Stimulated activated naive CD8-positive, alpha-beta T cell treated with anti-CD3 and anti-CD28 coated beads, Interleukin-15, Interleukin-2, amounts not matched to agents 100 ng/mL and 50 ng/mL, for 24 hours (primary cell): ENCODE data around the gene ABCA7.
A peak's percentile ranks its signal among the peaks of the same experiment; 100 is the strongest.

Experiments
- H3K27ac Mint-ChIP-seq: one replicate; pipeline ENCODE4 v1.8.0; 2021; ENCODE audit warnings: mild to moderate bottlenecking, mixed read lengths
- H3K27me3 Mint-ChIP-seq: one replicate; pipeline ENCODE4 v1.8.0; 2021; ENCODE audit warnings: mixed read lengths
- H3K36me3 Mint-ChIP-seq: one replicate; pipeline ENCODE4 v1.8.0; 2021; ENCODE audit warnings: low read depth, mixed read lengths
- H3K4me1 Mint-ChIP-seq: one replicate; pipeline ENCODE4 v1.8.0; 2021; ENCODE audit warnings: low read depth, mixed read lengths
- H3K4me3 Mint-ChIP-seq: one replicate; pipeline ENCODE4 v1.8.0; 2021; ENCODE audit warnings: mild to moderate bottlenecking, mixed read lengths
- H3K9me3 Mint-ChIP-seq: one replicate; pipeline ENCODE4 v1.8.0; 2021; ENCODE audit warnings: mixed read lengths

ABCA7 gene

DNA sequence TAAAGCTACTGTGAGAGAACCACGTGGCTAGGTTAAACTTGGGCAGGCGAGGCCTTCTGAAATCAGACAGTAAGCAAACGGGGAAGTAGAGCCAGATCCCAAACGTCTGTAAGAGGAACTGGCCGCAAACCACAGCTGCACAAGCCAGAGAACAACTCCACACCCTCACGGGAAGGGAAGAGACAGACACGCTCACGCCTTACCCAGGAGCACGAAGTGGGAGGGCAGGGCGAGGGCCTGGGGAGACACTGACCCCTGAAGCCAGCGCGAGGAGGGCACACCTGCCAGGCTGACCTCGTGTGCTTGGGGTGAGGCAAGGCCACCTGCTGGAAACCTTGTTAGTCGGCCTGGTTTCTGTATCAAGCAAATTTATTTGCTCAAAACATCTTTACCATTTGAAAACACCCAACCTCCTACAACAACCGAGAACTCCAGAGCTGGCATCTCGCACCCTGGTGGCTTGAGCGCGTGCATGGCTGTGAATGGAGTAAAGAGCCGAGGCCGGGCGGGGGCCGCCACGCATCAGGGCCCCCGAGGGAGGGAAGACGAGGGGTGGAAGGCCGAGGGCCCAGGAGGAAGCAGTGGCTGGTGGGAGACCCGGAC, 48.0 kb downstream of the ABCA7 start:
- Mint-ChIP-seq H3K4me3 (peak overlapping the region; percentile 28), H3K27ac (peak overlapping the region; percentile 88), H3K36me3 (peaks cover 30% of the 10 kb centered on the region), H3K9me3 (no peaks in the 10 kb centered on the region), H3K27me3 (no peaks in the 10 kb centered on the region), H3K4me1 (peaks cover 63% of the 10 kb centered on the region)

DNA sequence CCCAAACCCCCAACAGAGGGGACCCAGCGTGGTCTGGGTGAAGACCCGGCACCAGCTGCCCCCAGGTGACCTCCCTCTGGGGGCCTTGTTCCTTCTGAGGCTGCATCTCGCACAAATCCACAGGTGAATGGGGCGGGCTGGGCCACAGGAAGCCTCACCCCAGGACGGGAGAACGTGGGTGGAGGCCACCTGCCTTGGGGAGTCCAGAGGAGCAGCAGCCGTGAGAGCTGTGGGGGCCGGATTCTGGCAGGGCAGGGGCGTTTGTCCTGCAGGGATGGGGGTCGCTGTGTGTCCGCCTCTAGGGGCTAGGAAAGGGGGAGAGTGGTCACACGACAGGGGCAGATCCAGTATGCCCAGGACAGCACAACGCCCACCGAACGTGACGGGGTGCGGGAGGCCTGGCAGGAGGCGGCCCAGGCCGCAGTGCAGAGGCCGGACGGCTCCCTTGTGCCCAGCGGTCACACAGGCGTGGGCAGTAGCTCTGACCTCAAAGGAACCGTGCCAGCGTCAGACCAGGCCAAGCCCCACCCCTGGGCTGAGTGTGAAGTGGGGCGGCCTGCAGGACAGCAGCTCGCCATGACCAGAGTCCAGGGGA, 48.6 kb downstream of the ABCA7 start:
- peak overlapping the region; percentile 88 for H3K27ac Mint-ChIP-seq
- H3K36me3 Mint-ChIP-seq, result peaks cover 28% of the 10 kb centered on the region
- peaks cover 68% of the 10 kb centered on the region for H3K4me1 Mint-ChIP-seq
- no peaks in the 10 kb centered on the region for H3K27me3 Mint-ChIP-seq
- H3K4me3 Mint-ChIP-seq, result no peak overlapping the region
- no peaks in the 10 kb centered on the region for H3K9me3 Mint-ChIP-seq

DNA sequence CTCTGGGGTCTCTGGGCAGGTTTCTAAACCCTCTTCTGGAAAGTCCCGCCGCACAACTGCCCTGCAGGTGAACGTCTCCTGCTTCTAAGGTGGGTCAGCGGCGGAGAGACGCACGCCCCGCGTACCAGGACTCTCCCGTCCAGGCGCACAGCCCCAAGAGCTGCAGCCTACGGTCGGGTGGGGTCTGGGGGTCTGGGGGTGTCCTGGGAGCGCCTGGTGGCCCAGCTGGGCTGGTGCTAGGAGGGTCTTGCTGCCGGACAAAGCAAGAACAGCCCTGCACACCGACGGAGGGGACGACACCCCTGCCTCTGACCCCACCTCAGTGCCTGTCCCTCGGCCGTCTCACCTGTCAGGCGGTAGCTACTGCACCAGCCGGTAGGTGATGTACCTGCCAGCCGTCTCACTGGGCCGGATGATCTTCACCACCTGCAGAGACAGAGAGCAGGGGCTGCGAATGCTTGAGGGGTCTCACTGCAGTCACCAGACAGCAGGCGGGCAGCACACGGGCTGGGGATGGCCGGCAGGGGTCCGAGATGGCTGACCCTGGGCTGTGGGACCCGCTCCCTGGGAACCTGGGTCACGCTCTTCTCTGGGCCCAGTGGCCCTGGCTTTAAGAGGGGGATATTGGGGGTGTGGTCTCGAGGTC, 49.3 kb downstream of the ABCA7 start:
- Mint-ChIP-seq H3K4me3 (no peak overlapping the region), H3K27ac (no peak overlapping the region), H3K9me3 (no peaks in the 10 kb centered on the region), H3K27me3 (no peaks in the 10 kb centered on the region), H3K4me1 (peaks cover 69% of the 10 kb centered on the region), H3K36me3 (peaks cover 22% of the 10 kb centered on the region)

DNA sequence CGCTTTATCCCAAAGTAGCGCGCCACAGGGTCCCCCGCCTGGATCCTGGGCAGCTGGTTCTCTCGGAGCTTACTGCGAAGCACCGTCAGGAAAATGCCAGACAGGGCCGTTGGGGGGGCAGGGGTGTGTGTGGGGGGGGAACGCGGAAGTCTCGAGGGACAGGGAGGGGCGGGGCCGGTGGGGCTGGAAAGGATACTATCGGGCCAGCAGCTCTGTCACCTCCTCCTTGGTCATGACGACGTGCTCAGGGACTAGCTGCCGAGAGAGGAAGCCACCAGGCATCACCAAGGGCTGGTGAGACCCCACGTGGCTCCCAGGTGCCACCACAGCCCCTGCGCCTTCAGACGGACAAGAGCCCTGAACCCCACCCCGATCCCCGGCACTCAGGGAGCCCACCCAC, 50.0 kb downstream of the ABCA7 start:
- H3K27me3 Mint-ChIP-seq, result no peaks in the 10 kb centered on the region
- no peaks in the 10 kb centered on the region for H3K9me3 Mint-ChIP-seq
- no peak overlapping the region for H3K27ac Mint-ChIP-seq
- peaks cover 17% of the 10 kb centered on the region for H3K36me3 Mint-ChIP-seq
- H3K4me3 Mint-ChIP-seq, result no peak overlapping the region
- peaks cover 68% of the 10 kb centered on the region for H3K4me1 Mint-ChIP-seq

DNA sequence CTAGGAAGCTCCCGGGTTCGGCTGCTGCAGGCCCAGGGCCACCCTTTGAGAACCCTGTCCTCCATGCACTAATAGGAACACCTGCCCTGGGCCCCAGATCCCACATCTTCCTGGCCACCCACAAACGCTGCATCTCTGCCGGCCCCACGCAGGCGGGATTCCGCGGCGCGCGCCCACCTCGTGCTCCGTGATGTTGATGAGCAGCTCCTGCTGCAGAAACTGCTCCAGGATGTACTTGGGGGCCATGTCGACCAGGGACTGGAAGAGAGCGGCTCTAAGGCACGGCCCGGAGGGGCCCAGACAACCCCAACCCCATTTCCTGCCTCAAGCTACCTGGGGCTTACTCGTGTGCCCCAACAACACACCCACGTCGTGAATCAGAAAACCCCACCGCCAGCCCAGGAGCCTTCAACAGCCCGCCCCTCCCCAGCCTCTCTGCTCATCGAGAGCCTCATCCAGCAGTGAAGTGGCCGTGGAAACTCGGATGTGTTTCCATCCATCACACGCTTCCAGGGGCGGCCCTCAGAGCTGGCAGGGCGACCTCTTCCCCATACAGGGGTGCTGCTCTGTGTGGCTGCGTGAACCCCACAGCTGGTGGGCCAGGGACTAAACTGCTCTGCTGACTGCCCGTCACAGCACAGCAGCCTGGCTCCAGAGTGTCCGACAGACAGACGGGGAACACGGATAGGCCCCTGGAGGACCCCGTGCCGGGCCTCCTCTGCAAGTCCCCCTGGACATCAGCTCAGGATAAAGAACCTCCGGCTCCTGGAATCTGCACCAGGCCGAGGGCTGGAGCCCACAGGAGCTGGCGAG, 51.0 kb downstream of the ABCA7 start:
- peak overlapping the region; percentile 41 for H3K4me3 Mint-ChIP-seq
- peaks cover 72% of the 10 kb centered on the region for H3K4me1 Mint-ChIP-seq
- peak overlapping the region; percentile 21 for H3K27ac Mint-ChIP-seq
- H3K9me3 Mint-ChIP-seq, result no peaks in the 10 kb centered on the region
- no peaks in the 10 kb centered on the region for H3K27me3 Mint-ChIP-seq
- H3K36me3 Mint-ChIP-seq, result peaks cover 9% of the 10 kb centered on the region

DNA sequence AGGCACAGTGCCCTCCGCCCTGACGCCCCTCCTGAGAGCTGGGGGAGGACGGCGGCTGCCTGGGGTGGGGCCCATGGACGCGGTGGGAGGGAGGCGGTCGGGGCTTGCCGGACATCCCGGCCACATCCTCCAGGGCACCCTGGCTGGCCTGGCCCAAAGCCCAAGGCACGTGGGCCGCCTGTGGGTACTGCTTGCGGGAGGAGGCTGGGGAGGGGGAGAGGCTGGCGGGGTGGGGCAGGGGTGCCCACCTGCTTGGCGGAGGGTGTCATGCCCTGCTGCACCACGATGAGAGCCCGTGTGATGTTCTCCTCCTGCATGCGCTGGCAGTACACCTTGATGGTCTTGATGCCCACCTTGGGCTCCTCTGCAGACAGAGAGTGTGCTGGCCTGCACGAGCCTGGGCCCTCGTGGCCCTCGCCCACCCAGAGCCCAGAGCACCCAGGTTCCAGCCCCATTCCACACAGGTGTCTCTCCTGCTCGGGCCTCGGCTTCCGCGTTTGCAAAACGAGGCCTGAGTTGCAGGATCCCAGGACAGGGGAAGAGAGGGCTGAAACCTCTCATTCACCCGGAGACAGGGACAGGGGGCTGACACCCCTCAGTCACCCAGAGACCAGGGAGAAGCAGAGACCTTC, 51.8 kb downstream of the ABCA7 start:
- Mint-ChIP-seq H3K4me3 (no peak overlapping the region), H3K36me3 (peaks cover 9% of the 10 kb centered on the region), H3K27ac (no peak overlapping the region), H3K27me3 (no peaks in the 10 kb centered on the region), H3K9me3 (no peaks in the 10 kb centered on the region), H3K4me1 (peaks cover 73% of the 10 kb centered on the region)

DNA sequence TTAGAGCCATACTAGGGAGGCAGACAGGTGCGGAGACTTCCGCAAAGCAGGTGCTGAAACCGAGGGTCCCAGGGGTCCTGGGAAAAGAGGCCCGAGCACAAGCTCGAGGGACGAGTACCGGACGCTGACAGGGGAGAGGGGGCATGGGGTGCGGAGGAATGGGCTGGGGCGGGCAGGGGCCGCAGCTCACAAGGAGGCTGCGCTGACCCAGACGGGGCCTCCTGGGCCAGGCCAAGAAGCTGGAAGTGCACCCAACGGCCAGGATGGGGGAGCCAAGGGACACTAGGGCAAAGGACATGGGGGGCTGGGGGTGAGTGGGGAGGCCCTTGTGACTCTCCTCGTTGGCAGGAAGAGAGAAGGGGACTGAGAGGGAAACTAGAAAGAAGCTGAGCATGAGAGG, 53.4 kb downstream of the ABCA7 start:
- H3K4me3 Mint-ChIP-seq, result peak overlapping the region; percentile 93

DNA sequence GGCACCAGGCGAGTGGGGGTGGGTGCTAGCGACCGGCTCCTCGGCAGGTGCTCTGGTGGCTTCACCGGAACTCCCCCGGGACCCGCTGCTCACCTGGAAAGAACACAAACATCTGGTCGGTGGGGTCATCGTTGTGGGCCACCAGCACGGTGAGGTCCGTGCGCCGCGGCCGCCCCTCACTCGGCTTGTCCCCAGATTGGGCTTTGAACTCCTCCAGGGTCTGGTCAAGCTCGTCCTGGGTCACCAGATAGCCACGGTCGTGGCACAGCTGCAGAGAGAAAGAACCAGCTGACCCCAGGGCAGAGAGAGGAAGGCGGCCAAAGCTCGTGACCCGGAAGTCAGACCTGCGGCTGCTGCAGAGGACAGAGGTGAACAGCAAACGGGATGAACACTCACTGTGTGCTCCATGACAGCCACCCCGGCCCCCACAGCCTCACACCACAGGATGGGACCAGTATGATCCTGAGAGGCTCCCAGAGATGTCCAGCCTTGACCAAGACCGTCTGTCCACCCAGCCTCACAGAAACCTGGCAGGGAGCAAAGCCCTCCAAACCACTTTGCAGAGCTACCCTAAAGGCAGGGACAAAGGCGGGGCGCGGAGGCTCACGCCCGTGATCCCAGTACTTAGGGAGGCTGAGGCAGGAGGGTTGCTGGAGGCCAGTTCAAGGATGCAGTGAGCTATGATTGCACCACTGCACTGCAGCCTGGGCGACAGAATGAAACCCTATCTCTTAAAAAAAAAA, 54.1 kb downstream of the ABCA7 start:
- peaks cover 61% of the 10 kb centered on the region for H3K4me1 Mint-ChIP-seq
- no peaks in the 10 kb centered on the region for H3K9me3 Mint-ChIP-seq
- no peaks in the 10 kb centered on the region for H3K27me3 Mint-ChIP-seq

More for the DNA sequence above, 53.4 kb downstream of the ABCA7 start:
- Mint-ChIP-seq H3K36me3 (no peaks in the 10 kb centered on the region), H3K27me3 (no peaks in the 10 kb centered on the region), H3K27ac (peak overlapping the region; percentile 76), H3K4me1 (peaks cover 60% of the 10 kb centered on the region), H3K9me3 (no peaks in the 10 kb centered on the region)

DNA sequence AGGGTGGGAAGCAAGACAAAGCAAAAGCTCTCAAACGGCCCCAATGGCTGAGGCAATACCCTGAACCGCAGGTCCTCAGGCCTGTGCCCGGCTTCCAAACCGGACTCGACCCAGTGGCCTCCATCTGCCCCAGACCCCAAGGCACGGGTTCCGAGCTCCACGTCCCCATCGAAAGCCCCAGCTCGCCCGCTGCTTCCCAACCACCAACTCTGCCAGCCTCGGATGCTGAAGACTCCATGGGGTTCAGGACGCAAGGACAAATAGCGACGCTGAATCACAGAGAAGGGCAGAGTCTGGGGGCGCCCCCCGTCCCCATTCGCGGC, 54.7 kb downstream of the ABCA7 start:
- Mint-ChIP-seq H3K9me3 (no peaks in the 10 kb centered on the region), H3K4me3 (peak overlapping the region; percentile 93), H3K36me3 (no peaks in the 10 kb centered on the region), H3K27ac (peak overlapping the region; percentile 93), H3K27me3 (no peaks in the 10 kb centered on the region), H3K4me1 (peaks cover 64% of the 10 kb centered on the region)

More for the DNA sequence above, 54.1 kb downstream of the ABCA7 start:
- H3K36me3 Mint-ChIP-seq, result no peaks in the 10 kb centered on the region
- H3K4me3 Mint-ChIP-seq, result peak overlapping the region; percentile 93
- H3K27ac Mint-ChIP-seq, result peak overlapping the region; percentile 93

DNA sequence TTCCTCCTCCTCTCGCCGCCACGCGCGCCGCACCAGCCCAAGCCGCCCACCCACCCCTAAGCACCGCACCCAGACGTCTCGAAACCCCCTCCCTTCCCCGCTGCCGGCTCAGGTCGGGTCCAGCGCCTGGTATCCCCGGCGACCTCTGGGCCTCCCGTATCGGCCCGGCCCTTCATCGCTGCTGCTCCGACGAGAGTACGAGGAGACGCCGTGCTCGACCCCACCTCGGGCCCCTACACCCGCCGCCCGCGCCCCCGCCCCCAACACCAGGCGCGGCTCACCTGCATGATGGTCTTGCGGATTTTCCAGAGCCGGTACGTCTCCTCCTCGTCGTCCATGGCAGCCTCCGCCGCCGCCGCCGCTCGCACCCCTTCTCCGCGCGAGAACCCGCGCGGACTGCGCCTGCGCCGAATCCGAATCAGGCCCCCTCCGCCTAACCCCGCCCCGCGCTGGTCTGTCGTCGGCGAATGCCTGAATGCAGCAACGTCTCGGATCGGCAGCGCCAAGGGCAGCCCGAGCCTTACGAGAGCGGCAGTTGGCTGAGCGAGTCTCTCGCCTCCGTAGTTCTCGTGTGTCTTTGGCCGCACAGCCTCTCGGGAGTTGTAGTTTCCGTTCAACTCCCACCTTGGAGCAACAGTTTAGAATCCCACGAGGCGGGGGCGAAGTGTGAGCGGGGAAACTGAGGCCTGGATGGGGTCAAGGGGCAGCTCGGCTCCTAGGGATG, 55.2 kb downstream of the ABCA7 start, which contains the start of gene POLR2E:
Gene POLR2E (minus strand): TSS at position 398 of the 724 bp plus-strand sequence. CDS start 60 bp downstream, at position 338.
- peak within 1 kb of the TSS; percentile 93 for H3K27ac Mint-ChIP-seq
- H3K9me3 Mint-ChIP-seq, result no peaks in the 10 kb centered on the region
- no peaks in the 10 kb centered on the region for H3K27me3 Mint-ChIP-seq
- H3K36me3 Mint-ChIP-seq, result no peaks in the 10 kb centered on the region
- H3K4me3 Mint-ChIP-seq, result peak within 1 kb of the TSS; percentile 93
- H3K4me1 Mint-ChIP-seq, result peaks cover 69% of the 10 kb centered on the region

DNA sequence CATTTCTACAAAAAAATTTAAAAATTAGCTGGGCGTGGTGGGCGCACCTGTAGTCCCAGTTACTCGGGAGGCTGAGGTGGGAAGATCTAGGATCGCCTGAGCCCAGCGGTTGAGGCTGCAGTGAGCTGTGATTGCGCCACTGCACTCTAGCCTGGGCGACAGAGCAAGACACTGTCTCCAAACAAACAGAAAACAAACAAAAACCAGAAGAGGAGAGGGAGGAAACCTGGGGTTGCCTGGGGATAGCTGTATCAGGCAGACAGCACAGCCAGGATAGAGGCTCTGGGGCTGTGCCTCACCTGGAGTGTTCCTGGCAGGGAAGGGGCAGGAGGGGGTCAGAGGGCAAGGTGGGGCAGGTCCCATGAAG, 57.9 kb downstream of the ABCA7 start:
- Mint-ChIP-seq H3K4me1 (peaks cover 79% of the 10 kb centered on the region), H3K27ac (peak overlapping the region; percentile 84), H3K4me3 (no peak overlapping the region), H3K27me3 (no peaks in the 10 kb centered on the region), H3K36me3 (no peaks in the 10 kb centered on the region), H3K9me3 (no peaks in the 10 kb centered on the region)

DNA sequence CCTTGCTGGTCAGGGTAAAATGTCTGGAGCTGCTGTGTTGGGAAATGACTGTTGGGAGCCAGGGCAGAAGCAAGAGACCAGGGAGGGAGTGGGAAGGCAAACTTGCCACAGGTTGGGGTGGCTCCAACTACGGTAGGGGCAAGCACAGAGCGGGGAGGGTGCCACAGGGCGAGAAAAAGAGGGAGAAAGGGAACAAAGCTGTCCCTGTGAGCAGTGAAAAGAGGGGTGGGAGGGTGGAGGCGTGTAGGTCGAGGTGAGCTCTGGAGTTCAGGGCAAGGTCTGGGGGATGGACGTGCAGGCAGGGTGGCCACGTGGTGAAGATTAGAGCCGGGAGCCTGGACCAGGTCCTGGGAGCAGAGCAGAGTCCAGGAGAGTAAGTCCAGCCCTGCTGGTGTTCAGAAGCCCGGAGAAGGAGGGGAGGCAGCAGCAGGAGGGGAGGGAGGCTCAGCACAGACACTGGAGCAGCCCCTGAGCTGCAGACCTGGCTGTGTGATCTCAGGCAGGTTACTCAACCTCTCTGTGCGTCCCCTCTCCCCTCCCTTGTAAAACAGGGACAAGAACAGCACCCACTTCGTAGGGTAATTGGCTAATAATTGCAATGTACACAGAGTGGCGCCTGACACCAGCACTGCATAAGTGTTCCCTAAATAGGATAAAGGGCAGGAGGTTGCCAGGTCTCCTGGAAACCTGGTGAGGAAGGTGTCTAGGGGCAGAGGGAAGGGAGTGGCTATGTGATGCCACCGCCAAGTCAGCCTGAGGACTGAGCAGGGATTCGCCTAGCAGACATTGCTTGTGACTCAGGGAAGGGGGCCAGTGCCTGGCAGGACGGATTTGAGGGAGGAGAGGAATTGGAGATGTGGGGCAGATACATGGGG, 58.5 kb downstream of the ABCA7 start:
- peaks cover 79% of the 10 kb centered on the region for H3K4me1 Mint-ChIP-seq
- peak overlapping the region; percentile 84 for H3K27ac Mint-ChIP-seq
- no peaks in the 10 kb centered on the region for H3K27me3 Mint-ChIP-seq
- H3K4me3 Mint-ChIP-seq, result no peak overlapping the region
- H3K9me3 Mint-ChIP-seq, result no peaks in the 10 kb centered on the region
- H3K36me3 Mint-ChIP-seq, result no peaks in the 10 kb centered on the region

DNA sequence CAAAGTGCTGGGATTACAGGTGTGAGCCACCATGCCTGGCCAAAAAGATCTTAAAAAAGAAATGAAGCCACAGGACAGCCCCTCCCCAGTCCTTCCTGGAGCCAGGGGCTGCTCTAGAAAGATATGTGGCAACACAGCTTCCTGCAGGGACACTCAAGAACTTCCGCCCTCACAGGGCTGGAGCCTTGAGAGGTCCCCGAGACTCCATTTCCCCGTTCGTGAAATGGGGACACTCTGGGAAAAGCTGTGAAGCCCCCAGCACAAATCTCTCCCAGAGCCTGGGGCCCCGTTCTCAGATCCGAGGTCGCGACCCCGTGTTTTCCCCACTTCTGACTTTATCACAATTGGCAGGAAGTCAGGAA, 61.4 kb downstream of the ABCA7 start:
- Mint-ChIP-seq H3K27me3 (no peaks in the 10 kb centered on the region), H3K27ac (peak overlapping the region; percentile 53), H3K4me1 (peaks cover 57% of the 10 kb centered on the region), H3K9me3 (no peaks in the 10 kb centered on the region), H3K4me3 (peak overlapping the region; percentile 25), H3K36me3 (no peaks in the 10 kb centered on the region)
